Stimulated activated CD8-positive, alpha-beta memory T cell treated with anti-CD3 and anti-CD28 coated beads, Interleukin-2, amount 100 ng/mL, for 1 hour (primary cell): Measurements from ENCODE around the gene OTULIN.

Experiments
- DNase-seq, 2 donors: peaks; one replicate each; pipeline ENCODE4 v3.0.0-alpha.2; 2020; ENCODE audit warnings: low read depth in 2 of 2

The OTULIN gene

DNA sequence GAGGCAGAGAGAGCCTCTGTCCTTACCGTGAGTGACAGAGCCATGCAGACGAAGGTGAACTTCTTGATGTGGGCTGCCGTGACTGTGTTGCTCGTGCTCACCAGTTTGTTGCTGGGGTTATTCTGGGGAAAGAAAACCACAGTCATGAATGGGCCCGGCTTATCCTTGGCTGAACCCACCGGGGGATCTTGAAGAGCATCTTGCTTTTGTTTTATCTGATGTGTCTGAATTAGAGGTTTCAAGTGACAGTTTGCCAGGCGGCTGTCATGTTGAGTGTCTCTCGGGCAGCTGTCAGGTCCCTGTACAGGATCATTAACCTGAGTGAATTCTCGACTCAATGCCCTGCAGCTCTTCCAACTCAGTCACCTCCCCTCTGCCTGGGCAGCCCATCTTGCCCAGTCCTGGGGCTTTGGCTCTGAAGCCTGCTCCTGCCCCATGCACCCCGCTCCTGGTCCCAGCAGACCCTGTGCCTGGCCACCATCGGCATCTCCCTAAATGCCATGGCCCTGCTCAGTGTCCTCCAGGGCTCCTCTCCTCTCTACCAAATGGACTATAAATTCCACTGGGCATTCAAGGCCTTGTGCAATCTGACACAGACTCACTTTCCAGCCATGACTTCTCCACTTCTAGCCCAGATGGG is 77.4 kb downstream of the OTULIN start:
- no peak for DNase-seq

DNA sequence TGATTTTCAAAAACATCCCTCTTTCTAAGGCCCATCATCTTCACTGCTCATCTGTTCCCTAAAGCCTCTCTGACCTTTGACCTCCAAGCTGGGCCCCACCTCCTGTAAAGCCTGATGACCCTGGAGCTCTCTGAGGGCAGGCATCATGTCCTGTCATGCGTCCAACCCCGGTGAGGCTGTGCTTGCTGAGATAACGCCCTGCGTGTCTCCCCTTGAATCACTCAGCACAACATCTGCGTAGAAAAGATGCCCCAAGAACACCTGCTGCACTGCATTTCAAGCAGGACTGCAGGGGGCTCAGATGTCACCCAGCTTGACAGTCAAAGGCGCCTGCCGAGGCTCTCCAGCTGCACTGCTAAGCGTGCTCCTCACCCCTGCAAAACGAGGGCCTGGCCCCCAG is 78.0 kb downstream of the OTULIN start:
- no peak for DNase-seq

DNA sequence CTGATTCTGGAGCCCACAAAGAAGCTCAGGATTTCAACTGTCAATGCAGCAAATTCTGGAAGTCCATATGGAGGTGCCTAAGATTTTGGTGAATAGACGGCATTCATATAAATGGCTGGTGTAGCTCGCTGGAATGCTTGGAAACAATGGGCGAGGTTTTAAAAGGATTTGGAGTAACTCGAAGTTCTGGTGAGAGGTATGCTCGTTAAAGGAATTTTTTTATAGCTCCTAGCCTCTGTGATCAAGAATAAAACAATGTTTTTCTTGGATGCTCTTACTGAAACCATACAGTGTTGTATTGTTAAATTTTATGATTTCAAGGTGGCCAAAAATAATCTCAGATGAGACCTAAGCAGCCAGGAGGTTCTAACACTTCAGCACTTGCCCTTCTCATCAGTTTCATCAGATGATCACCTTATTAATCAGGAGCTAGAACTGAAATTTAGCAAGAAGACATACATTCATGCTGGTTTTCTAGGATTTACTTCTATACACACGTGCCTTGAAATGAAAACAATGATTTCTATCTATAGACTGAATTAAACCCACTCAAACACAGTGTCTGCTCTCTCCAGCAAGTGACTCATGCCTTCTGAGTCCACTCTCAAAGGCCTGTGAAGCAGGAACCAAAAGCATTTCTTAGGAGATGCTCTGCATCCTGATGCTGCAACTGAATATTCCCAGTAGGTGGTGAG is 79.2 kb downstream of the OTULIN start:
- no peak for DNase-seq

- no peak for DNase-seq
These were observed 80.0 kb downstream of the OTULIN start for GRCh38 chr5:14744296-14745187.

DNA sequence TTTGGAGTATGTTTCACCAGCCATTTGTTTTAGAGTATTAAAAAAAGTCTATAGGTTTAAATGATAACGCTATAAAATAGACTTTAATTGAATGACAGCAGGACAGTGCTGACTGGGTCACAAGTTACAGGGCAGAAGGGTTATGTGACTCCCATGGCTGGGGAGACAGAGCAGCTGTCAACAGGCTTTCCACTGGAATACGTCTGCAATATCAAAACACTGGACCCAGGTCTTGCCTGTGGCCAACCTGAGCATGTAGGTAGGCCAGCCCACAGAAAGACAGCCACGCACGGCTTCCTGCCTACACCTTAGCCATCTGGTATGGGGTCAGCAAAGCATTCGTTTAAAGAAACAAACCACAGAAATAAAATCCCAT is 80.7 kb downstream of the OTULIN start:
- DNase-seq = no peak

GRCh38 chr5:14745753-14746152 is 81.2 kb downstream of the OTULIN start:
- DNase-seq = peak in 1 of 2 donors; percentile 20

DNA sequence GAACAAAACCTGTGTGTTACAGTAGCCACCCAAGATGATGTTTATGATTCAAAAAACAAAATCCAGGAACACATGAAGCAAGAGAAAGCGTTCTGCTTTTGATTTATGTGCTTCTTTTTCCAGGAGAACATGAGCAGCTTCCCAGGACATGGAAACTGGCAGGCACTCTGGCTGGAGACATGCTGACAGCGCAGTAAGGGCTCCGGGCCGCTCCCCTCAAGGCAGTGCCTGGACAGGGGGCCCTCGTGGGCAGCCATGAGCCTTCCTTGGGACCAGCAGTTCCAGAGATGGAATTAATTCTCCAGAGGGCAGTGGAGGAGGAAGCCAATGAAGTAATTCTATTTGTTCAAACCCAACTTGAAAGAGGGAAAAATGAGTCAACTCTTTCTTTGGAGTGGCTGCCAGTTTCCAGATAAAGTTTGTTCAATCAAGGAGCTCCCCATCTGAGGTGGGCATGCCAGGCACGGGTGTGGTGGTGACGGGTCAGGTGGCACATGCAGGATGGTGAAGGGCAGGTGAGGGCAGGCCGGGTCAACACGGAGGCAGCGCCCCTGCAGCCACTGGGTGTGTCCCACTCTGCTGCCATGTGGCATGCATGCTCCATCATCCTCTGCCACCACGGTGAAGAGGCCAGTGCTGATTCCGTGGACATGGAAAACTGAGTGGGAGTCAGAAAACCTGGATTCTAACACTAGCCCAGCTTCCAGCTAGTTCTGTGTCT is 83.8 kb downstream of the OTULIN start:
- no peak for DNase-seq
